OCI-LY1 (cell line): Measurements from ENCODE around the gene YIF1A.

Source experiments
- CTCF ChIP-seq: fragments of 200-600 bp; sonication (generic), shearing (Covaris generic); IDR thresholded peaks from 2 replicates; pipeline ENCODE4 v1.5.1; 2017; ENCODE audit warnings: mild to moderate bottlenecking, antibody characterized with exemption, low read length, moderate library complexity, mixed read lengths
- EZH2 ChIP-seq: fragments of 200-600 bp; sonication (generic), shearing (Covaris generic); IDR thresholded peaks from 2 replicates; pipeline ENCODE4 v1.8.0; 2017; ENCODE audit warnings: borderline replicate concordance, mixed run types, mild to moderate bottlenecking, antibody characterized with exemption, low read length, moderate library complexity, mixed read lengths

- TF ChIP-seq CTCF, result no peak
- no peak for TF ChIP-seq EZH2
Measured at GRCh38 chr11:66262696-66263095, 26.2 kb downstream of the YIF1A start.
